Tibial nerve (tissue), 4 donors: ENCODE data around the gene CNTNAP5. TPM values are rescaled to one million over a fixed set of nuclear protein-coding genes. Genes with fewer than 3 reads are reported as not detected.

ENCODE experiments used
- DNase-seq, 2 donors: peaks; one replicate each; pipeline ENCODE4 v3.0.0-alpha.2; 2019; ENCODE audit warnings: low spot score in 2 of 2
- H3K27ac ChIP-seq, 4 donors: fragments of 200-600 bp; sonication (generic) in 3 of 4; one replicate each; pipeline ENCODE4 v1.5.1; 2017 to 2019; ENCODE audit warnings: mild to moderate bottlenecking in 1 of 4
- H3K27me3 ChIP-seq, 2 donors: fragments of 200-600 bp; sonication (generic) in 1 of 2; one replicate each; pipeline versions ENCODE4 v1.5.1 to v1.6.0; 2017 to 2019
- H3K36me3 ChIP-seq, 3 donors: fragments of 200-600 bp; sonication (generic); one replicate each; pipeline ENCODE4 v1.5.1; 2018 to 2019
- H3K4me1 ChIP-seq, 4 donors: fragments of 200-600 bp; sonication (generic) in 3 of 4; one replicate each; pipeline ENCODE4 v1.5.1; 2017 to 2019
- H3K4me3 ChIP-seq, 4 donors: fragments of 200-600 bp; sonication (generic) in 3 of 4; one replicate each; pipeline ENCODE4 v1.5.1; 2017 to 2019; ENCODE audit warnings: mild to moderate bottlenecking in 1 of 4, moderate library complexity in 1 of 4
- H3K9me3 ChIP-seq, 4 donors: fragments of 200-600 bp; sonication (generic) in 3 of 4; one replicate each; pipeline ENCODE4 v1.5.1; 2017 to 2019
- EP300 ChIP-seq, 2 donors: sonication (generic); formaldehyde crosslinking; IDR thresholded peaks; one replicate each; pipeline ENCODE4 v1.6.1; 2017; ENCODE audit warnings: antibody characterized with exemption in 2 of 2, mild to moderate bottlenecking in 1 of 2
- POLR2A ChIP-seq, 2 donors: fragments of 450-650 bp; IDR thresholded peaks; one replicate each; pipeline ENCODE4 v1.6.1; 2017; ENCODE audit warnings: antibody characterized with exemption in 2 of 2, mild to moderate bottlenecking in 2 of 2, moderate library complexity in 2 of 2
- WGBS, 2 donors: methylation state at CpG; one replicate each; pipeline ENCODE4 v1.1.5; 2018; 5-methylcytosine and 5-hydroxymethylcytosine counted together
- total RNA-seq, 4 donors: library from RNA; depleted of rRNA; stranded (reverse); fragments of >200 nt; gene quantifications; one replicate each; pipeline ENCODE4 v1.1.0, GENCODE V29; 2016
- TF ChIP-seq, protein P1 (sequence below), 5 experiments: fragments of 200-600 bp in 3 of 5; fragments of 450-650 bp in 2 of 5; sonication (generic) in 3 of 5; IDR thresholded peaks; one replicate each; pipeline ENCODE4 v1.5.1; 2016 to 2019; ENCODE audit warnings: antibody characterized with exemption in 5 of 5, mild to moderate bottlenecking in 3 of 5, moderate library complexity in 2 of 5

Gene CNTNAP5
- total RNA-seq, 4 donors from 2014 or later: under 0.01 to 0.22 TPM; not detected in 2

DNA sequence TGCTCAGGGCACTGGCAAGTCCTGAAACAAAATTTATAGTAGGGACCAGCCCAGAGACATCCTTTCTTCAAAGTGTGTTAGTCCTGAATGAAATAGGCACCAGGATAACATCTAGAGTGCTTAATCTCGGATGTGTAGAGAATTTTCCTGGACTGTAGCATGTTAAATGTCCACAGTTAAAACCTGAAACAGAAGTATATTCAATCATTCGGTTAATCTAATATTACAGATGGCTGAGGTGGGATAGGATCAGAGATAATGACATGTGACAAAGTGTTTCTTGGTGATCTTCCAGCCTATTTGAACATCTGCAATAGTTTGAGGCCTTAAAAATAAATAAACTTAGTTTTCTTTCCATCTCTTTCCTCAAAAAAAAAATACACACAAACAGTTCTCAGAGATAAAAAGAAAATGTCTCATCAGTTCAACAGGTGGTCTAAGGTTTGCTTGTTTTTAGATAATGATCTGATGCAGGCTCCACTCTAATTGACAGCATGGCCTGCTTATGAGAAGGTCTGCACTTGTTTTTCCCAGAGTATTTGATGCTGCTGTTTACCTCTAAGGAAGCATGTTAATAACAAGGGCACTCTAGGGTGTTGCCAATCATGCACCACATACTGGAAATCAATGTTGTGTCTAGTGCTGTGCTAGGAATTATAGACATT, 25.9 kb downstream of the CNTNAP5 start:
- Histone ChIP-seq H3K4me1 (no peaks in the 10 kb centered on the region), H3K27me3 (no peaks in the 10 kb centered on the region), H3K36me3 (no peaks in the 10 kb centered on the region), H3K4me3 (no peak overlapping the region), H3K27ac (no peak overlapping the region), H3K9me3 (no peaks in the 10 kb centered on the region)
- WGBS, 2 donors: 57 to 64% methylated on average over 2 of the region's 2 CpGs
- DNase-seq: no peak
- TF ChIP-seq, protein P1, sequence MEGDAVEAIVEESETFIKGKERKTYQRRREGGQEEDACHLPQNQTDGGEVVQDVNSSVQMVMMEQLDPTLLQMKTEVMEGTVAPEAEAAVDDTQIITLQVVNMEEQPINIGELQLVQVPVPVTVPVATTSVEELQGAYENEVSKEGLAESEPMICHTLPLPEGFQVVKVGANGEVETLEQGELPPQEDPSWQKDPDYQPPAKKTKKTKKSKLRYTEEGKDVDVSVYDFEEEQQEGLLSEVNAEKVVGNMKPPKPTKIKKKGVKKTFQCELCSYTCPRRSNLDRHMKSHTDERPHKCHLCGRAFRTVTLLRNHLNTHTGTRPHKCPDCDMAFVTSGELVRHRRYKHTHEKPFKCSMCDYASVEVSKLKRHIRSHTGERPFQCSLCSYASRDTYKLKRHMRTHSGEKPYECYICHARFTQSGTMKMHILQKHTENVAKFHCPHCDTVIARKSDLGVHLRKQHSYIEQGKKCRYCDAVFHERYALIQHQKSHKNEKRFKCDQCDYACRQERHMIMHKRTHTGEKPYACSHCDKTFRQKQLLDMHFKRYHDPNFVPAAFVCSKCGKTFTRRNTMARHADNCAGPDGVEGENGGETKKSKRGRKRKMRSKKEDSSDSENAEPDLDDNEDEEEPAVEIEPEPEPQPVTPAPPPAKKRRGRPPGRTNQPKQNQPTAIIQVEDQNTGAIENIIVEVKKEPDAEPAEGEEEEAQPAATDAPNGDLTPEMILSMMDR (IDR thresholded peaks at IDR 0.05): no peak
- TF ChIP-seq EP300 (IDR thresholded peaks at IDR 0.05): no peak
- no peak for TF ChIP-seq POLR2A (IDR thresholded peaks at IDR 0.05)

DNA sequence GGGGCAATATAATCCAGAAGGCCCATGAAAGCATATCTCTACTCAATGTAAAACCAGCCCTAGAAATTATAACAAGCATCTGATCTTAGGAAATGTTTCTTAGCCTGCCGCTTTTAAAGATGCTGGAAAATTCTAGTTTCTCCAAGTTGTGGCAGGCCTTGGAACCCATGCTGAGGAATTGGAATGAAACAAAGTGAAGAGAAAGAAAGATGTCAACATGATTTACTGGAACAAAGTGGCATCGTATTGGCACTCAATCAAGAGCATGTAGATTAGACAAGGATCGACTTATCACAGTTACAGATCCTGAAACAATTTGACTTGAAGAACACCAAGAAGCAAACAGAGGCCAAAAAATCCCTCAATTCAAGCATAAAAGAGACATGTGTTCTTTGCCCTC, 28.7 kb downstream of the CNTNAP5 start:
- no peak overlapping the region for H3K4me3 ChIP-seq
- TF ChIP-seq, protein P1 (IDR thresholded peaks at IDR 0.05): no peak
- TF ChIP-seq EP300 (IDR thresholded peaks at IDR 0.05): no peak
- TF ChIP-seq POLR2A (IDR thresholded peaks at IDR 0.05): no peak
- H3K27me3 ChIP-seq: no peaks in the 10 kb centered on the region
- H3K36me3 ChIP-seq: no peaks in the 10 kb centered on the region
- no peaks in the 10 kb centered on the region for H3K4me1 ChIP-seq
- no peaks in the 10 kb centered on the region for H3K9me3 ChIP-seq
- 79 to 88% methylated on average over 3 of the region's 3 CpGs for WGBS, 2 donors
- H3K27ac ChIP-seq: no peak overlapping the region
- no peak for DNase-seq

GRCh38 chr2:124063596-124063995, 38.5 kb downstream of the CNTNAP5 start:
- WGBS, 2 donors: 78 to 86% methylated on average over 2 of the region's 2 CpGs
- Histone ChIP-seq H3K4me3 (no peak overlapping the region), H3K9me3 (no peaks in the 10 kb centered on the region), H3K36me3 (no peaks in the 10 kb centered on the region), H3K27ac (no peak overlapping the region), H3K27me3 (no peaks in the 10 kb centered on the region), H3K4me1 (no peaks in the 10 kb centered on the region)
- TF ChIP-seq, protein P1 (IDR thresholded peaks at IDR 0.05): no peak
- TF ChIP-seq EP300 (IDR thresholded peaks at IDR 0.05): no peak
- no peak for TF ChIP-seq POLR2A (IDR thresholded peaks at IDR 0.05)
- DNase-seq: no peak

DNA sequence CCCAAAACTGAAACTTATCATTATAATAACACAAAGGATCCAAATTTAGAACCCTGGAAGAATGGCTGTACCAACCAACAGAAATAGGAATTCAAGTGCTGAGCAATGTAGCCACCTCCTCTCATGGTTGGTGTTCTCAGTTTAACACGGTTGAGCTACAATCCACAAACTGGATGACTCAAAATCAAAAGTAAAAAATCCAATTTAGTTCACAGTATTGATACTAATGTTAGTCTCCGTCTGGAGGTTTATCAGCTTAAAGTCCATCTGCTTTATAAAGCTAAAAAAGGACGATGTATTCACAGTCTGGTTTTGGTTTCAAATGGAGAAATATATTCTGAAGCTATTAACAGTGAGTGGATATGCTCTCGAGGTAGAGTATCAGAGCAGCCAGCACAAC, 40.5 kb downstream of the CNTNAP5 start:
- no peaks in the 10 kb centered on the region for H3K27me3 ChIP-seq
- no peak for DNase-seq
- H3K9me3 ChIP-seq: no peaks in the 10 kb centered on the region
- no peak overlapping the region for H3K4me3 ChIP-seq
- no peaks in the 10 kb centered on the region for H3K4me1 ChIP-seq
- WGBS, 2 donors: 70 to 80% methylated on average over 4 of the region's 4 CpGs
- H3K36me3 ChIP-seq: no peaks in the 10 kb centered on the region
- no peak overlapping the region for H3K27ac ChIP-seq
- TF ChIP-seq EP300 (IDR thresholded peaks at IDR 0.05): no peak
- TF ChIP-seq POLR2A (IDR thresholded peaks at IDR 0.05): no peak
- TF ChIP-seq, protein P1 (IDR thresholded peaks at IDR 0.05): no peak

GRCh38 chr2:124066776-124067175, 41.7 kb downstream of the CNTNAP5 start:
- DNase-seq: no peak
- no peaks in the 10 kb centered on the region for H3K36me3 ChIP-seq
- TF ChIP-seq EP300 (IDR thresholded peaks at IDR 0.05) (no peak), POLR2A (IDR thresholded peaks at IDR 0.05) (no peak)
- TF ChIP-seq, protein P1 (IDR thresholded peaks at IDR 0.05): no peak

More at GRCh38 chr2:124066776-124067175, 41.7 kb downstream of the CNTNAP5 start:
- no peaks in the 10 kb centered on the region for H3K9me3 ChIP-seq
- H3K4me1 ChIP-seq: no peaks in the 10 kb centered on the region
- H3K4me3 ChIP-seq: no peak overlapping the region
- H3K27me3 ChIP-seq: no peaks in the 10 kb centered on the region
- H3K27ac ChIP-seq: no peak overlapping the region
